ENCODE measurements around the gene CDON.

Gene CDON

GRCh38 chr11:125950178-125950490 lies 112.5 kb downstream of the CDON start:
- Histone ChIP-seq H3K9ac (ENCODE audit: low read length) (no peak overlapping the region), H3K36me3 (ENCODE audit: low read length) (no peaks in the 10 kb centered on the region), H3K9me2 (replicated peaks; ENCODE audit: insufficient read depth, low read length) (no peaks in the 10 kb centered on the region), H3F3A (ENCODE audit: insufficient read depth) (no peaks in the 10 kb centered on the region), H3K79me2 (ENCODE audit: insufficient read depth, low read length) (no peaks in the 10 kb centered on the region), H3K27ac (ENCODE audit: low read depth, low read length) (no peak overlapping the region), H3K4me3 (ENCODE audit: insufficient read depth, low read length, poor library complexity, severe bottlenecking) (no peak overlapping the region), H4K20me1 (ENCODE audit: low read depth, low read length) (no peaks in the 10 kb centered on the region), H3K27me3 (ENCODE audit: low read length) (no peaks in the 10 kb centered on the region), H3K9me3 (ENCODE audit: insufficient read depth, low read length) (no peaks in the 10 kb centered on the region), H3K4me2 (ENCODE audit: low read depth, low read length, poor library complexity, severe bottlenecking) (no peak overlapping the region), H2AFZ (ENCODE audit: low read depth, low read length, severe bottlenecking) (no peak overlapping the region)
- TF ChIP-seq EZH2phosphoT487 (conservative IDR thresholded peaks at IDR 0.05; ENCODE audit: low read length) = no peak
- no peak for TF ChIP-seq CTCF (IDR thresholded peaks at IDR 0.05; ENCODE audit: insufficient read depth, low read length, poor library complexity, severe bottlenecking)

DNA sequence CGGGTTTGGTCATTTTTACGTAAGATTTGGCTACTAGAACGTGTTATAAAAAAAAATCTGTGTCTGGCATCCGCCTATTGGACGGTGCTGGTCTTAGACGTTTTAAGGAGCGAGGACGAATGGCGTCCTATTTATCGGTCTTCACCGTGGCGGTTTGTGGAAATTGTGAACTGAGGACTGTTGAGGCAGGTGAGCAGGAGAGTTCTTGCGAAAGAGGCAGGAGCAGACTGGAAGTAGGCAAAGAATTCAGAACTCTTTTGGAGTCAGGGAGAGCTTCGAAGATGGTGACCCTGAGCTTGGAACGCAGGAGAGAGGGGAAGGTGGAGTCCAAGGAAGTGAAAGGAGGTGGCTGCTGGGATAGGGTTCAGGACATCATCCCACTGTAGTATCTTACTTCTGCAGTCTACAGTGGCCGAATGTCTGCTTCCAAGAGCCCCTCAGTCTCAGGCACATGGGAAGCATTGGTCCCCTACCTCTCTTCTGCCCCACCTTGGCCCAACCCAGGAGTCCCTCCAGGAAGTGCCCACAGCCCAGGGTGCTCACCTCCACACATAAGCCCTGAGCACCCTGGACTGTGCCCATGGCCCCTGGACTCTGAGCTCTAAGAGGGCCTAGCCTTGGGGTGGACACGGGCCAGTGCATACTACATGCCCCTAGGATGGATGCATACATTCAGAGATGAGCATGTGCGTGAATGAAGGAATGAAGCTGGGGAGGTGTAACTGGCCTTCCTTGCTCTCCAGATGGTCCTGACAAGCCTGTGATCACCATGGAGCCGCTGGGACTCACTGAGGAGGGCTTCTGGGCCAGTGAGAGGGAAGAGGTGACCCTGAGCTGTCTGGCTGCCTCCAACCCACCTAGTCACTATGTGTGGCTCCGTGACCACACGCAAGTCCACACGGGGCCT lies 113.1 kb downstream of the CDON start:
- H3K27me3 ChIP-seq (ENCODE audit: low read length) = no peaks in the 10 kb centered on the region
- no peak overlapping the region for H3K9ac ChIP-seq (ENCODE audit: low read length)
- no peaks in the 10 kb centered on the region for H3K36me3 ChIP-seq (ENCODE audit: low read length)
- H3F3A ChIP-seq (ENCODE audit: insufficient read depth) = no peaks in the 10 kb centered on the region
- H3K79me2 ChIP-seq (ENCODE audit: insufficient read depth, low read length) = no peaks in the 10 kb centered on the region
- TF ChIP-seq EZH2phosphoT487 (conservative IDR thresholded peaks at IDR 0.05; ENCODE audit: low read length) = no peak
- H4K20me1 ChIP-seq (ENCODE audit: low read depth, low read length) = no peaks in the 10 kb centered on the region
- no peak overlapping the region for H3K4me3 ChIP-seq (ENCODE audit: insufficient read depth, low read length, poor library complexity, severe bottlenecking)
- H3K4me2 ChIP-seq (ENCODE audit: low read depth, low read length, poor library complexity, severe bottlenecking) = no peak overlapping the region
- H3K9me2 ChIP-seq (replicated peaks; ENCODE audit: insufficient read depth, low read length) = no peaks in the 10 kb centered on the region
- H3K27ac ChIP-seq (ENCODE audit: low read depth, low read length) = no peak overlapping the region
- no peaks in the 10 kb centered on the region for H3K9me3 ChIP-seq (ENCODE audit: insufficient read depth, low read length)
- H2AFZ ChIP-seq (ENCODE audit: low read depth, low read length, severe bottlenecking) = no peak overlapping the region

GRCh38 chr11:125948278-125949051 lies 114.2 kb downstream of the CDON start:
- Histone ChIP-seq H3K4me2 (ENCODE audit: low read depth, low read length, poor library complexity, severe bottlenecking) (no peak overlapping the region), H3K9me2 (replicated peaks; ENCODE audit: insufficient read depth, low read length) (no peaks in the 10 kb centered on the region), H2AFZ (ENCODE audit: low read depth, low read length, severe bottlenecking) (no peak overlapping the region), H3K36me3 (ENCODE audit: low read length) (no peaks in the 10 kb centered on the region), H3K27ac (ENCODE audit: low read depth, low read length) (no peak overlapping the region), H3K9me3 (ENCODE audit: insufficient read depth, low read length) (no peaks in the 10 kb centered on the region), H3F3A (ENCODE audit: insufficient read depth) (no peaks in the 10 kb centered on the region), H3K4me3 (ENCODE audit: insufficient read depth, low read length, poor library complexity, severe bottlenecking) (no peak overlapping the region), H4K20me1 (ENCODE audit: low read depth, low read length) (no peaks in the 10 kb centered on the region), H3K27me3 (ENCODE audit: low read length) (no peaks in the 10 kb centered on the region), H3K9ac (ENCODE audit: low read length) (no peak overlapping the region), H3K79me2 (ENCODE audit: insufficient read depth, low read length) (no peaks in the 10 kb centered on the region)
- TF ChIP-seq CTCF (IDR thresholded peaks at IDR 0.05; ENCODE audit: insufficient read depth, low read length, poor library complexity, severe bottlenecking) (no peak), EZH2phosphoT487 (conservative IDR thresholded peaks at IDR 0.05; ENCODE audit: low read length) (no peak)

Data from SU-DHL-6 (cell line).